Measurements from ENCODE around the gene STX17. TPM values are rescaled to one million over a fixed set of nuclear protein-coding genes. Genes with fewer than 3 reads are reported as not detected.

STX17 gene
- total and polyA plus RNA-seq, 8 donors: 4.0 to 27.9 (median 21.8) TPM

GRCh38 chr9:99948482-99948881 lies 42.0 kb downstream of the STX17 start:
- FAIRE-seq: no peak
- Histone ChIP-seq H3K9me3 (no peaks in the 10 kb centered on the region), H3K4me3 (no peak overlapping the region), H3K36me3 (peaks cover 0 to 8% (median 0%) of the 10 kb centered on the region in 3 donors), H3K27ac (no peak overlapping the region), H3K27me3 (no peaks in the 10 kb centered on the region), H3K4me1 (no peaks in the 10 kb centered on the region)
- no peak for ATAC-seq
- no peak for TF ChIP-seq CTCF (IDR thresholded peaks at IDR 0.05)
- intact Hi-C loops (cut with DNase I): no loop called here
- no peak for DNase-seq
- WGBS, 2 donors: 86 to 96% methylated on average over 2 of the region's 2 CpGs

GRCh38 chr9:99948896-99949295 lies 42.4 kb downstream of the STX17 start:
- no peaks in the 10 kb centered on the region for H3K4me1 ChIP-seq
- no peak overlapping the region for H3K4me3 ChIP-seq
- DNase-seq: no peak
- H3K9me3 ChIP-seq: no peaks in the 10 kb centered on the region
- H3K36me3 ChIP-seq: peaks cover 0 to 8% (median 0%) of the 10 kb centered on the region in 3 donors
- TF ChIP-seq CTCF (IDR thresholded peaks at IDR 0.05): no peak
- H3K27me3 ChIP-seq: no peaks in the 10 kb centered on the region
- no peak for FAIRE-seq
- intact Hi-C loops (cut with DNase I): no loop called here
- H3K27ac ChIP-seq: no peak overlapping the region
- ATAC-seq: peak in 3 of 4 donors; percentile 50 to 65 (median 61)

- no peak overlapping the region for H3K4me3 ChIP-seq
- H3K36me3 ChIP-seq: peaks cover 0 to 8% (median 0%) of the 10 kb centered on the region in 3 donors
- H3K9me3 ChIP-seq: no peaks in the 10 kb centered on the region
- no peak overlapping the region for H3K27ac ChIP-seq
- no peak for DNase-seq
- no peaks in the 10 kb centered on the region for H3K4me1 ChIP-seq
- WGBS, 2 donors: 81 to 82% methylated on average over 3 of the region's 3 CpGs
- TF ChIP-seq CTCF (IDR thresholded peaks at IDR 0.05): no peak
- intact Hi-C loops (cut with DNase I): no loop called here
- no peak for ATAC-seq
- FAIRE-seq: no peak
- H3K27me3 ChIP-seq: no peaks in the 10 kb centered on the region
Observed at GRCh38 chr9:99953861-99954507, 47.5 kb downstream of the STX17 start.

GRCh38 chr9:99954819-99955218 lies 48.4 kb downstream of the STX17 start:
- 89 to 92% methylated on average over 1 of the region's 1 CpG for WGBS, 2 donors
- no peak for FAIRE-seq

More at GRCh38 chr9:99954819-99955218, 48.4 kb downstream of the STX17 start:
- H3K36me3 ChIP-seq: peaks cover 0 to 8% (median 0%) of the 10 kb centered on the region in 3 donors
- intact Hi-C loops (cut with DNase I): no loop called here
- H3K9me3 ChIP-seq: no peaks in the 10 kb centered on the region
- no peak overlapping the region for H3K4me3 ChIP-seq
- no peaks in the 10 kb centered on the region for H3K27me3 ChIP-seq
- TF ChIP-seq CTCF (IDR thresholded peaks at IDR 0.05): no peak
- DNase-seq (no peak), ATAC-seq (no peak)
- no peaks in the 10 kb centered on the region for H3K4me1 ChIP-seq
- H3K27ac ChIP-seq: no peak overlapping the region

Measured in pancreas (tissue), 10 donors.